Activated CD8-positive, alpha-beta T cell treated with anti-CD3 and anti-CD28 coated beads for 36 hours (primary cell): ENCODE measurements around the gene AQP7. TPM values are rescaled to one million over a fixed set of nuclear protein-coding genes. Genes with fewer than 3 reads are reported as not detected.

Source experiments
- ATAC-seq: fragments of 200-7000 bp; cut with Tn5 transposase; one replicate; pipeline ENCODE4 v1.10.0; 2021; ENCODE audit warnings: mild to moderate bottlenecking, moderate library complexity
- CTCF ChIA-PET: fragments of 350-600 bp; sonication (Branson Sonifier 250); formaldehyde crosslinking; loops from one replicate; lab custom pipeline; 2021; ENCODE audit warnings: antibody characterized with exemption; lab: Charles Lee
- POLR2A ChIA-PET: fragments of 350-600 bp; sonication (Branson Sonifier 250); formaldehyde crosslinking; loops from one replicate; lab custom pipeline; 2021; ENCODE audit warnings: antibody characterized with exemption; lab: Charles Lee
- DNase-seq: peaks from one replicate; pipeline ENCODE4 v3.0.0-alpha.2; 2020
- H3K27ac Mint-ChIP-seq: one replicate; pipeline ENCODE4 v1.8.0; 2021; ENCODE audit warnings: mild to moderate bottlenecking, mixed read lengths
- H3K27me3 Mint-ChIP-seq: one replicate; pipeline ENCODE4 v1.8.0; 2021; ENCODE audit warnings: mixed read lengths
- H3K36me3 Mint-ChIP-seq: one replicate; pipeline ENCODE4 v1.8.0; 2021; ENCODE audit warnings: low read depth, mixed read lengths
- H3K4me1 Mint-ChIP-seq: one replicate; pipeline ENCODE4 v1.8.0; 2021; ENCODE audit warnings: low read depth, mixed read lengths
- H3K4me3 Mint-ChIP-seq: one replicate; pipeline ENCODE4 v1.8.0; 2021; ENCODE audit warnings: mild to moderate bottlenecking, moderate library complexity, mixed read lengths
- H3K9me3 Mint-ChIP-seq: one replicate; pipeline ENCODE4 v1.8.0; 2021; ENCODE audit warnings: mixed read lengths
- intact Hi-C: fragments of 100-400 bp; cut with micrococcal nuclease; formaldehyde crosslinking; loops from one replicate; pipeline ENCODE4 v1.10.0; 2022
- total RNA-seq, 2 experiments: library from RNA; stranded (reverse); gene quantifications; one replicate each; pipeline ENCODE4 v1.2.3, GENCODE V29; 2021
- TF ChIP-seq, protein P1 (sequence below): fragments of 200-600 bp; IDR thresholded peaks from one replicate; pipeline ENCODE4 v1.8.0; 2022; ENCODE audit warnings: antibody characterized with exemption, mild to moderate bottlenecking

Gene AQP7
- total RNA-seq, 2 experiments from 2014 or later, result not detected

DNA sequence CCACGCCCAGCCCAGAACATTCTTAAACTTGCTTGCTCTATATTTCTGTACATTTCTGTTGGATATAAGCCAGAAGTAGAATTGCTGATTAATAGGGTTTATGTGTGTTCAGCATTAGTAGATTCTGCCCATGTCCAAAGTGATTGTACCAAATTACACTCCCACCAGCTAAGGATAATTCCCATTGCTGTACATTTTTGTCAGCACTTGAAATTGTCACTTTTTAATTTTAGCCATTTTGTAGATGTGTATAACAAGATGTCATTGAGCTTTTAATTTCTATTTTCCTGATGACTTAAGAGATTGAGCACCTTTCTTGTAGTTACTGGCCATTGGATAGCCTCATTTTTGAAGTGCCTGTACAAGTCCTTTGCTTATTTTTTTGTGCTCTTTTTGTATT is 46.4 kb downstream of the AQP7 start:
- Mint-ChIP-seq H3K27ac (no peak overlapping the region), H3K4me3 (no peak overlapping the region), H3K27me3 (no peaks in the 10 kb centered on the region), H3K9me3 (no peaks in the 10 kb centered on the region), H3K4me1 (no peaks in the 10 kb centered on the region), H3K36me3 (peaks cover 29% of the 10 kb centered on the region)
- POLR2A ChIA-PET, result no interaction called here
- CTCF ChIA-PET, result interaction anchor here (1.2 to 1.4 kb wide), 3 partner anchors 17 to 111 kb away, joined by 3 to 5 read pairs (median 4); no protein-coding TSS in a partner anchor
- intact Hi-C loops, result no loop called here
- ATAC-seq (no peak), DNase-seq (no peak)
- TF ChIP-seq, protein P1, sequence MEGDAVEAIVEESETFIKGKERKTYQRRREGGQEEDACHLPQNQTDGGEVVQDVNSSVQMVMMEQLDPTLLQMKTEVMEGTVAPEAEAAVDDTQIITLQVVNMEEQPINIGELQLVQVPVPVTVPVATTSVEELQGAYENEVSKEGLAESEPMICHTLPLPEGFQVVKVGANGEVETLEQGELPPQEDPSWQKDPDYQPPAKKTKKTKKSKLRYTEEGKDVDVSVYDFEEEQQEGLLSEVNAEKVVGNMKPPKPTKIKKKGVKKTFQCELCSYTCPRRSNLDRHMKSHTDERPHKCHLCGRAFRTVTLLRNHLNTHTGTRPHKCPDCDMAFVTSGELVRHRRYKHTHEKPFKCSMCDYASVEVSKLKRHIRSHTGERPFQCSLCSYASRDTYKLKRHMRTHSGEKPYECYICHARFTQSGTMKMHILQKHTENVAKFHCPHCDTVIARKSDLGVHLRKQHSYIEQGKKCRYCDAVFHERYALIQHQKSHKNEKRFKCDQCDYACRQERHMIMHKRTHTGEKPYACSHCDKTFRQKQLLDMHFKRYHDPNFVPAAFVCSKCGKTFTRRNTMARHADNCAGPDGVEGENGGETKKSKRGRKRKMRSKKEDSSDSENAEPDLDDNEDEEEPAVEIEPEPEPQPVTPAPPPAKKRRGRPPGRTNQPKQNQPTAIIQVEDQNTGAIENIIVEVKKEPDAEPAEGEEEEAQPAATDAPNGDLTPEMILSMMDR, result no peak

DNA sequence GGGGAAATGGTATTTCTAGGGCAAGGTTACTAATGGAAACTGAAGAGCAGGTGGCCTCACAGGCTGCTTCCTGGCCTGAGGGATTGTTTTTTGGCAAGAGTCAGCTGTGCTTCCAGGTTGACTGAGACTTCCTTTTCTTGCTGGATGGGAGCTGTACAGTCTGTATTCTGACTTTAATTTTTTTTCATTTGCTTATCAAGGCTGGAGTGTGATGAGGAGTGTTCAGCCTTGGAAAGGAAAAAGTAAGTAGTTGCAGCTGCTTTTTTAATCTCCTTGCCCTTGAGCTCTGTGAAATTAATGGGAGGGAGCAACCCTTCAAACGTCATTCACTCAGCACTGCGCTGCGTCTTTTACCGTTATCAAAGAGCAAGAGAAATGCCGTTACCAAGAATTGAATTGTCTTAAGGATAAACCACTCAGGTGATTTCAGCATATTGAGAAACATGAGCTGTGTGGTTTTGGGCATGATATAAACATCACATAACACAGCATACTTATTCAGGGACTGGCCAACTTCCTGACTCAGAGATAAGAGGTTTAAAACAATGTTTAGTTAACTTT is 47.6 kb downstream of the AQP7 start:
- intact Hi-C loops, result no loop called here
- TF ChIP-seq, protein P1, result no peak
- H3K9me3 Mint-ChIP-seq, result no peaks in the 10 kb centered on the region
- ChIA-PET CTCF (no interaction called here), POLR2A (interaction anchor here (0.6 kb wide), 1 partner anchor 22 kb away, joined by 3 read pairs; no protein-coding TSS in a partner anchor)
- H3K36me3 Mint-ChIP-seq, result peaks cover 27% of the 10 kb centered on the region
- no peaks in the 10 kb centered on the region for H3K4me1 Mint-ChIP-seq
- ATAC-seq (no peak), DNase-seq (no peak)
- peak overlapping the region; percentile 13 for H3K27ac Mint-ChIP-seq
- no peaks in the 10 kb centered on the region for H3K27me3 Mint-ChIP-seq
- no peak overlapping the region for H3K4me3 Mint-ChIP-seq

DNA sequence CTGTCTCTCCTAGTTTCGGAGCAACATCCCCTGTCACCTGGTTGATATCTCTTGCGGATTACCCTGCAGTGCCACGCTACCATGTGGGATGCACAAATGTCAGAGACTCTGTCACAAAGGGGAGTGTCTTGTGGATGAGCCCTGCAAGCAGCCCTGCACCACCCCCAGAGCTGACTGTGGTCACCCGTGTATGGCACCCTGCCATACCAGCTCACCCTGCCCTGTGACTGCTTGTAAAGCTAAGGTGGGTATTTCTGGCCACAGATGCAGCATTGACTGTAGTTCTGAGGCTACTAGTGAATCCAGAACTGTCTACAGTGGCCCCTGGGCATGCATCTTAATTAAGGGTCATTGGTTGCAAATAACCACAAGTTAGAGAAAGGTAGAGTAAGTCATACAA is 50.8 kb downstream of the AQP7 start:
- TF ChIP-seq, protein P1, result no peak
- Mint-ChIP-seq H3K4me3 (no peak overlapping the region), H3K4me1 (peaks cover 2% of the 10 kb centered on the region), H3K27me3 (no peaks in the 10 kb centered on the region), H3K9me3 (no peaks in the 10 kb centered on the region), H3K36me3 (peaks cover 51% of the 10 kb centered on the region), H3K27ac (no peak overlapping the region)
- DNase-seq (no peak), ATAC-seq (no peak)
- intact Hi-C loops, result no loop called here
- POLR2A ChIA-PET, result no interaction called here
- CTCF ChIA-PET, result interaction anchor here (1.1 to 2.9 kb wide), 2 partner anchors 23 to 53 kb away, joined by 3 to 14 read pairs; no protein-coding TSS in a partner anchor

DNA sequence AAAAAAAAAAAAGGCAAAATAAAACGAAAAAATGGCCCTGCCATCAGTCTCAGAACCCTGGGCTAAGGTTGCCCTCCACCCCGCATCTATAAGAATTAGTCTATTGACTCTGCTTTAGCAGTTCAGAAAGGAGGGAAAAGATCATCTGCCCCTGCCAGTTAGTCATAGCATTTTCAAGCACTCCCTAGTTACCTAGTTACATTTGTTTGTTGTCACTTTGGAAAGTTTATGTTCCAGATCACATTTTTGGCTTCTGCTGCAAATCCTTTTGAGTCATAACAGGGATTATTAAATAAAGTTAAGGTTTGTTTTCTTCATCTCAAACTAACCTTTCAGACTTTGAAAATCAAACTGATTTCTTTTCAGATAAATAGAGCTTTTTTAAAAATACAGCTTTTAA is 52.1 kb downstream of the AQP7 start:
- ATAC-seq, result no peak
- no peak for DNase-seq
- intact Hi-C loops, result no loop called here
- CTCF ChIA-PET, result interaction anchor here (1.1 to 2.9 kb wide), 3 partner anchors 10 to 124 kb away, joined by 3 to 14 read pairs (median 4); no protein-coding TSS in a partner anchor
- H3K27me3 Mint-ChIP-seq, result no peaks in the 10 kb centered on the region
- peaks cover 2% of the 10 kb centered on the region for H3K4me1 Mint-ChIP-seq
- TF ChIP-seq, protein P1, result no peak
- peaks cover 53% of the 10 kb centered on the region for H3K36me3 Mint-ChIP-seq
- H3K9me3 Mint-ChIP-seq, result no peaks in the 10 kb centered on the region
- H3K4me3 Mint-ChIP-seq, result no peak overlapping the region
- no peak overlapping the region for H3K27ac Mint-ChIP-seq
- POLR2A ChIA-PET, result interaction anchor here (0.9 kb wide), 1 partner anchor 66 kb away, joined by 3 read pairs; no protein-coding TSS in a partner anchor

DNA sequence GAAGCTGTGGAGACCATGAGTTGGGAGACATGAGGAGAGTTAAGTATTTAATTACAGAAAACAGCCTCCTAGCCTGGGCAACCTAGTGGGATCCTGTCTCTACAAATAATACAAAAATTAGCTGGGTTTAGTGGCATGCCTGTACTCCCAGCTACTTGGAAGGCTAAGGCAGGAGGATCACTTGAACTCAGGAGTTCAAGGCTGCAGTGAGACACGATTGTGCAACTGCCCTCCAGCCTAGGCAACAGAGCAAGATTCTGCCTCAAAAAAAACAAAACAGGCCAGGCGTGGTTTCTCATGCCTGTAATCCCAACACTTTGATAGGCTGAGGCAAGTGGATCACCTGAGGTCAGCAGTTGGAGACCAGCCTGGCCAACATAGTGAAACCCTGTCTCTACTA is 52.6 kb downstream of the AQP7 start:
- intact Hi-C loops, result no loop called here
- CTCF ChIA-PET, result interaction anchor here (1.5 kb wide), 1 partner anchor 123 kb away, joined by 3 read pairs; no protein-coding TSS in a partner anchor
- Mint-ChIP-seq H3K36me3 (peaks cover 52% of the 10 kb centered on the region), H3K27ac (no peak overlapping the region), H3K4me3 (no peak overlapping the region), H3K9me3 (no peaks in the 10 kb centered on the region), H3K4me1 (peaks cover 2% of the 10 kb centered on the region), H3K27me3 (no peaks in the 10 kb centered on the region)
- POLR2A ChIA-PET, result interaction anchor here (0.6 kb wide), 1 partner anchor 39 kb away, joined by 3 read pairs; no protein-coding TSS in a partner anchor
- ATAC-seq (no peak), DNase-seq (no peak)
- TF ChIP-seq, protein P1, result no peak
